Stimulated activated CD8-positive, alpha-beta memory T cell treated with anti-CD3 and anti-CD28 coated beads, Interleukin-12 subunit alpha, Interleukin-12 subunit beta, amount 100 ng/mL, for 4 hours (primary cell): ENCODE results near the gene COX8A.

Source experiments
- DNase-seq: peaks from one replicate; pipeline ENCODE4 v3.0.0-alpha.2; 2020; ENCODE audit warnings: low read depth

COX8A gene

DNA sequence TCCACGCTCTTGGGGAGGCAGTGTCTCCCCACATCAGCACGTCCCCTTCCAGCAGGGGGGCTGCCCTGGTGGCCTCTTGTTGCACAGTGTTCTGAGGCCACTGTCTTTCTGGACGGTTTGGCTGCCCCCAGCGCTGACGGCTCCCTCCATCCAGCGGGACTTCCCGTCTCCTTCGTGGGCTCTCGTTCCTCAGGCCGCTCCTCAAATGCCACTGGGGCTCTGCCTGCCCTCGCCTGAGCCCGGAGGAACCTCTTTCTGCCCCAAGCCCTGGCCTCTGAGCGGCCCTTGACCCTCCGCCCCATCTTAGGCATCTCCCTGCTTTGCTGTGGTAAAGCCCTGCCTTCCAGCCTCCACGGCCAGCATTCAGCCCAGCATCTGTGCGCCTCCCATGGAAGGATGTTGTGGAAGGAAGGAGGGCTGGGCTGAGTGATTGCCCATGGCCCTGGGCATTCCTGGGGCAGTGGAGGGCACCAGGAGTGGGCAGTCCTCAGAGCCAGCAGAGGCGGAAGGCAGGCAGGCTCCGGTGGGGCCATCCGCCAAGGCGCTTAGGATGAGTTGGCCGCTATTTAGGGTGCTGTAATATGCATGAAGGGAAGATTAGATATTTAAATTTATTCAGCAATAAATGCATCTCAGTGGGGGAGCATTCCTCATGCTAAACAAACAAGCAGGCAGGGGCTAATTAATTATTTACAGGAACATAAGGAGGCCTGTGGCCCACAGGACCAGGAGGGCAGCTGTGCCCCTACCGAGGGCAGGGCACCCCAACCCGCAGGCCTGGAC lies 29.6 kb downstream of the COX8A start:
- DNase-seq, result no peak

DNA sequence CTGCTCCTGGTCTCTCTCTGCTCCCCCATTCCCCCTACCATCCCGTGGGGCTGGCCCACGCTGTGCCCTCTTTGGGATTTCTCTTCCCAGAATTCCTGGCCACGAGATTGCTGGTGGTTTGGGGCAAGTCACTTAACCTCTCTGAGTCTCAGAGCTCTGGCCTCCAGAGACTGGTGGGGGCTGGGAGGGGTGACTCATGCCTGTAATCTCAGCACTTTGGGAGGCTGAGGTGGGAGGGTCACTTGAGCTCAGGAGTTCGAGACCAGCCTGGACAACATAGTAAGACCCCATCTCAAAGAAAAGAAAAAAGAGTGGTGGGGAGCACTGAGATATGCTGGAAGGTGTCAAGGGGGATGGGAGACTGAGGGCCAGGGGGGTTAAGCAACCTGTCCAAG lies 30.2 kb downstream of the COX8A start:
- DNase-seq, result no peak

DNA sequence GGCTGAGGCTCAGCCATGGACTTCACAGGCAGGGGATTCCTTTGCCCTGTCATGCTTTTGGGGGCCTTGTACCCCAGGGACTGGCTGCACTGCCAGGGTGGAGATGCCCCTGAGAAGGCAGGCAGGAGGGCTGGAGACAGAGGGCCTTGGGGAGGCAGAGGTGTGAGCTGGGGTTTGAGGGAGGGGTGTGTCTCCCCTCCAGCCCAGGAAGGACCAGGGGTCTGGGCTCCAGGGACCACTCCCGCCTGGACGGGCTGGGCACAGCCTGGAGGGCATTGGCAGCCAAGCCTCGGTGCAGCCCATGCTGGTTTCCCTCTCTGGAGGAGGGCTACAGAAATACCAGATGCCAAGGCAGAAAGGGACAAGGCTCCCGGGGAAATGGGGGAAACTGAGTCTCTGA lies 31.3 kb downstream of the COX8A start:
- DNase-seq, result no peak

DNA sequence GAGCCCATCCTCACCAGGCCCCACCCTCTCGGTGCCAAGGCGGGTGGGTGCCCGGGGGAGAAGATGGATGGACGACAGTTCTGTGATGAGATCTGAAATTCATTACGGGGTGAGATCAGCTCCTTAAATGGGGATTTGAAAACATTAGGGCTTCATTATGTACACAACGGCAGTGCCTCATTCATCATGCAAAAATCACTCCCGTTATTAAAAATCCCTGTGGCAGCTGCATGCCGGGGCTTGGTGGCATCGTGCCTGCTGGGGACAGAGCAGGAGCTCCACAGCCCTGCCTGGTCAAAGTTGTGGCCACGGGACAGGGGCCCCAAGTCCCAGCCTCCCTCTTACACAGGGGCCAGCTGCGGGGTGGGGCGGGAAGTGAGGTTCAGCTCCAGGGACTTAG lies 32.0 kb downstream of the COX8A start:
- no peak for DNase-seq

DNA sequence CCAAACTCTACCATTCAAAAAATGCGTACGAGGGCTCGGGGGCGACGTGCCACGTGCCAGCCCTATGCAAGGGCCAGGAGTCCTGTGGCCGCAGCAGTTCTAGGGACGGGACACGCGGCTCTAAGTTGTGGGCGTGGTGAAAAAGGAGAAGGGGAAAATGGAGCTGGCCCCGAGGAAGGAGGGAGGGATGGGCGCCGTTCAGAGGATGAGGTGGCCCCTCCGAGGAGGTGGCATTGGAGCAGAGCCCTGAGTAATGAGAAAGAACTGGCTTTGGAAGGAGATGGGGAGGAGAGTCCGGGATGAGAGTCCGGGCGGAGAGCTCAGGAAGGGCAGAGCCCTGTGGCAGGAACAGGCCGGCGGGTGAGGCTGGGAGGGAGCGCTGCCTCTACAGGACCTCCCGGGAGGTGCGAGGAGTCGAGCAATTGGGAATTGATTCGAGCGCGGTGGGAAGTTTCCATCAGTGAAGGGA lies 32.8 kb downstream of the COX8A start:
- no peak for DNase-seq

DNA sequence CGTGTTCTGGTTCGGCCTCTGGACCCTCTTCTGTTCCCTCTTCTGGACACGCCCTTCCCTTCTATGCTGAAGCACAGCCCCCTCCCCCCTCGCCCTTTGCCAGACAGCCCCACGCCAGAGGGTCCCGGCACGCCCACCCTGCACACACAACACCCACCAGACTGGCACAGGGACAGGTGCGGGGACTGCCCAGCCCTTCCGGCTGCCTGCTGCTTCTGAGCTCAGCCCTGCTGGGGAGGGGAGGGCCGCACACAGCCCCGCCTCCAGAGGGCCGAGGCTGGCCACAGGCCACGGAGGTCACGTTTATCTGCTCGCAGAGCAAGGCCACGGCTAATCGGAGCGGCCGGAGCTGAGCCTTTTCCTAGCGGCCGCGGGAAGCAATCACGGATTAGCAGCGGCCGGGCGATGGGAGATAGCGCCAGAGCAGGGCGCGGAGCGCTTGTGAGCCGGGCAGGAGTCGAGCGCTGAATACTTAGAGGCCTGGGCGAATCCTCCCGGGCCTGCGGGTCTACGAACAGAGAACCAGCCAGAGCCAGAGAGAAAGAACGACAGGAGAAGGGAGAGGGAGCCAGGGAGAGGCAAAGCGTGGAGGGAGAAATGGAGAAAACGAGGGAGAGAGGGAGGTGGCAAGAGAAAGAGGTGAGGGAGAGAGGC lies 33.3 kb downstream of the COX8A start:
- no peak for DNase-seq

DNA sequence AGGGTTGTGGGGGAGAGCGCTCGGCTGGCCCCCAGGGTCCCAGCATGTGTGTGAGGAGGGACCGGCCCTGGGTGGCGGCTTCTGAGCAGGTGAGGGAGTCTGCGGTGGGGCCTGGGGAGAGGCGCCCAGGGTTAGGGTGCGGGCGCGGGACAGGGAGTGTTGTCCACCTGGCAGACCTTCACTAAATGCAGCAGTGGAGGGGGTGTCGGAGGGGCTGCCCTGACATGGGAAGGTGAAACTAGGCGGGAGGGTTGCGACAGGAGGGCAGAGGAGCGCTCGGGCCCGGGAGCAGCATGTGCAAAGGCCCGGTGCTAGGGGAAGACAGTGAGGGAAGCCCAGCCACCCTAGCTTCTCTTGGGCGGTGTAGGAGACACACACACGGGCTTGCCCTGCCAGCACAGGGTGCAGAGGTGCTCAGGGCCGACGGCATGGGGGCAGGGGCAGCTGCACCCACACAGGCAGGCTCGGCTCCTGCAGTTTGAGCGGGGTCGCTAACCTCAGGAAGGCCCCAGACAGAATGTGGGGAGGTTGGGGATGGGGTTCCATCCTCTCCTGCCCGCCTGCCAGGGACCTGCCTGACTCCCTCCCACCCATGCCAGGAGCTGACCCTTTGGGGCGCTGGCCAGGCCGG lies 34.0 kb downstream of the COX8A start:
- no peak for DNase-seq

DNA sequence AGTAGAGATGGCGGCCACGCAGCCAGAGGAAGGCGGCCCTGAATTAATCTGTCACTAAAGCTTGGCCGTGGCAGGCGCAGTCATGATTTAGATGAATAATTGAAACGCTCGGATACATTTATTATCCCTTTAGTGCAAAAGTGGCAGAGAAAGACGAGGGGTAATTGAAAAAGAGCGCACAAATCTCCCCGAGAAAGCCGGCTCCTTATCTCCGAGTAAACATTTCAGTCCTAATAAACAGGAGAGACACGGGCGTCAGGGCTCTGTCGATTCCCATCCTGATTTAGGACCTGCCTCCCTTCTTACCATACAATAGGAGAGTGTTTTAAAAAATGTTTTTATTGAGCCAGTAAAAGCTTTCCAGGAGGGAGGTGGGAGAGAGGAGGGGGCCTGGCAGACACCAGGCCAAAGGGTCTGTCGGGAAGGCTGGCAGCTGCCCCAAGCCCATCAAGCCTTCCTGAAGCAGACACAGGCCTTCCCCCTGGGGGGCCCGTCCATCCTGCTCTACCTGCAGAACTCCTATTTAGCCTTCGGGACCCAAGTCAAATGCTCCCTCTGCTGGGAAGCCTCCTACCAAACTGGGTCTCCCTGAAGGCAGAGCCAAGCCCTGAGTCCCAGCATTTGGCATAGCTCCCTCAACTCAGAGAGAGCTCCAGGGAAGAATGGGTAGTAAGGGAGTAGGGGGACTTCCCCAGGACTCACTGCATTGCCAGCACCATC lies 34.7 kb downstream of the COX8A start:
- DNase-seq, result no peak

DNA sequence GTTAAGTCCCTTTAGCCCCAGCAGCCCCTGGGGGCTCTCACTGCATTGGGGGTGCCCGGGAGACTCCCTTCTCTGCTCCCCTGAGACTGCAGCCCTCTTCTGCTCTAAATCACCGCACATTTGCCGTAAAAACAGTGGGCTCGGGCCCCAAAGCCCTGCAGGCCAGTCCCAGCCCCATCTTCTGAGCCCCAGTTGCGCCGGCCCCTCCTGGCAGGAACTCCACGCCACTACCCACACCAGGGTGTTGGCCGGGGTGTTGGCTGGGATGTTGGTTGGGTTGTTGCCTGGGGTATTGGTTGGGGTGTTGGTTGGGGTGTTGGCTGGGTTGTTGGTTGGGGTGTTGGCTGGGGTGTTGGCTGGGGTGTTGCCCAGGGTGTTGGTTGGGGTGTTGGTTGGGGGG lies 35.3 kb downstream of the COX8A start:
- no peak for DNase-seq

DNA sequence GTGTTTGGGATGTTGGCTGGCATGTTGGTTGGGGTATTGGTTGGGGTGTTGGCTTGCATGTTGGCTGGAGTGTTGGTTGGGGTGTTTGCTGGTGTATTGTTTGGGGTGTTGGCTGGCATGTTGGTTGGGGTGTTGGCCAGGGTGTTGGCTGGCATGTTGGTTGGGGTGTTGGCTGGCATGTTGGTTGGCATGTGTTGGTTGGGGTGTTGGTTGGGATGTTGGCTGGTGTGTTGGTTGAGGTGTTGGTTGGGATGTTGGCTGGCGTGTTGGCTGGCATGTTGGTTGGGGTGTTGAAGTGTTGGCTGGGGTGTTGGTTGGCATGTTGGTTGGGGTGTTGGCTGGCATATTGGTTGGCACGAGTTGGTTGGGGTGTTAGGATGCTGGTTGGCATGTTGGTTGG lies 36.4 kb downstream of the COX8A start:
- no peak for DNase-seq

DNA sequence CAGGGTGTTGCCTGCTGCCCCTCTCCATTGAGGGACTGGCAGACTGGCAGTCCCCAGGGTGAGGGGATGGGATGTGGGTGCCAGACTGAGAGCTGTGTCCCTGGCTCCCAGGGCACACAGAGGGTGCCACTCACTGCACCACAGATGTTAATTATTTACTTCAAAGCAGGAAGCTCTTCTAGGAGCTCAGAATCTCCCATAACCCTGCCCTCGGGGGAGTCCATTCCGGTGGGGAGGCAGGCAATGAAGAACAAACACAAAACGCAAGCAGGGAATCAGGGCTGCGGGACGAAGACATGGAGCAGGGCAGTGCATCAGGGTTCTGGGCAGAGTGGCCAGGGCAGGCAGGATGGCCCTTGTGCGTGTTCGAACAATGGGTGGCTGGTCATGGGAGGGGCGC lies 37.0 kb downstream of the COX8A start:
- no peak for DNase-seq

DNA sequence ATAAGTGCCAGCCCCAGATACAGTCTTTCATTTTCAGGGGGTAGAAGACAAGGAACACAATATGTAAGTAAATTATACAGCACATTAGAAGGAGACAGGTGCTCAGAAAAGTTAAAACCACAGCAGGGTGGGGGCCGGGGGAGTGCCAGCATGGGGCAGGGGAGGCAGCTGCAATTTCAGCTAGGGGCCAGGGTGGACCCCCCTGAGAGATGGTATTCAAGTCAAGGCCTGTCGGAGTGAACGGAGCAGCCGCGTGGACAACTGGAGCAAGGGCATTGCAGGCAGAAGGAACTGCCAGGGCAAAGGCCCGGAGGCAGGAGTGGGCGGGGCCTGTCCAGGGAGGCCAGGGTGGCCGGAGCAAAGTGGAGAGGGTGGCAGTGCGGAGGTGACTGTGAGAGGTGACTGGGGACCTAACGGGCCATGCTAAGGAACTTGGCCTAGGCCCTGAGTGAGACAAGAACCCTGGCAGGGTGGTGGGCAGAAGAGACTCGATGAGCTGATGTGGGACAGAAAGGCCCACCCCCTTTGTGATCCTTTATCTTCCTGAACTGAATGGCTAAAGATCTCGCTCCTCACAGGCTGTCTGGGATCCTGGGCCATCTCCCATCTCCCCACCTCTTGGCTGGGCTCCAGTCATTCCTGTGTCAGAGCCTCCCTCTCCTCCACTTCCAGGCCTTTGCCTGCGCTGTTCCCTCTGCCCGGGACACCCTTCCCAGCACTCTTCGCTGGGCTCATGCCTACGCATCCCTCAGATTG lies 38.9 kb downstream of the COX8A start:
- no peak for DNase-seq

DNA sequence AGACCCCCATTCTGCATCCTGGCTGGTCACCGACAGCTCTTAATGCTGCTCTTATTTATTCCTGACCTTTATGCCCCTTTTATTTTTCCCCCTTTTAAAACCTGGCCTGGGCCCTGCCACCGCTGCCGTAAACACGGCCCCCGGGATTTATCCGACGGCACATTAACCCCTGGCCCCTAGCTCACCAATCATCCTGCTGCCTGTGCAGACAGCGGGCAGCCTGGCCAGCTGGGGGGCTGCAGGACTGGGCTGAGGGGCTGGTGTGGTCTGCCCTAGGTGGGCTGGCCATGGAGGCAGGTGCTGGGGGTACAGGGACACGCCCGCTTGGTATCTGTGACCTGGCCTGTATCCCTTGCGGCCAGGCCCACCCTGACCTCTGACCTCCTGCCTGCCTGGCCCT lies 39.9 kb downstream of the COX8A start:
- no peak for DNase-seq

DNA sequence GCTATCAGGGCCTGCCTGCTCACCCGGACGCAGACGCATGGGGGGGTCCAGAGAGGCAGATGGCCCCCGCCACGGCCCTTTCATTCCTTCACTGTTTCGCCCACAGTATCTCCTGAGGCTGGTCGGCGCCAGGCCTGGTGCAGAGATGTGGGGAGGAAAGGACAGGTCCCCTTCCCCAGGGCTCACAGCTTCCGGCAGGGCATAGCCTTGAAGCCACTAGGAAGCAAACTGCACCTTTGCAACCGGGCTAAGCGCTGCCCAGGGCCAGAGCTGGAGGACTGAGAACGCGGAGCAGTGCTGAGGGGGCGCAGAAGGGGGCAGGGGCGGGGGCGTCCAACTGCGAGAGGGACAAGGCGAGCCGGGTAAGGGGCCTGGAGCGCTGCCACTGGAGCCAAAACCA lies 41.1 kb downstream of the COX8A start:
- DNase-seq, result no peak

DNA sequence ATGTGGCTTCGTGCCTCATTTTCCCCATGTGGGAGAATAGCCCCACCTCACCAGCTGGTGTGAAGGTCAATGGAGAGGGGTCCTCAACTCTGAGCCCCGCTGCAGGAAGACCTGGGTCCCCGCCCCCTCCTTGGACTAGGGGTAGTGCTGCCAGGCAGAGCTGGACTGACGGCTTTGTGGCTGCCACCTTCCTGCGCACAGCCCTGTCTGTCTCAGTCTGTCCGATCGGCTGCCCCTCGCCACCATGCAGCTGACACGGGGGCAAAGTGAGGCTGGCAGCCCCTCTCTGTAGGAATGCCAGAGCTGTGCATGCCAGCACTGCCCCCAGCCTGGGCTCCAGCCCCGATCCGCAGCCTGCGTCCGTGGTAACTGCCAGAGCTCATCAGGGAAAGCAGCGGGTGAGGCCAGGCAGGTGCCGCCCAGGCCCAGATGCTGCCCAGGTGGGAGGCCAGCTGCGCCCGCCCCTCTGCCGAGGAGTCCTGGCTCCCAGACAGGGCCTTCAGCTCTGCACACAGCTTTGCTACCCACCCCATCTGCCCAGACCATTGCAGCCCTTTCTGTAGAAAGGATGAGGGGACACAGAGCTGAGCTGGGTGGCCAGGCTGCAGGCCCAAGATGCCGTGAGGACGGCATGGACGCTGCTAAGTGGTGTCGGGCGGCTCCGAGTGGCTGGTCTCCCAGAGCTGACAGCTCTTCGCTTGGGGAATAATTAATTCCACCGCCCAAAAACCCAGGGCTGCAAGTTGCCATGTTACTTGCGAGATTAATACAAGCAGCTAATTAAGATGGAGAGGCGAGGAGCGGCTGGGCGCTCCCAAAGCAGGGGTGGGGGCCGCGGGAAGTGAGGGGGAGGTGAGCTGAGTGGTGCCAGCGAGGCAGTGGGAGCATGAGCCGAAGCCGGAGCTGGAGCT lies 41.8 kb downstream of the COX8A start:
- DNase-seq, result no peak

DNA sequence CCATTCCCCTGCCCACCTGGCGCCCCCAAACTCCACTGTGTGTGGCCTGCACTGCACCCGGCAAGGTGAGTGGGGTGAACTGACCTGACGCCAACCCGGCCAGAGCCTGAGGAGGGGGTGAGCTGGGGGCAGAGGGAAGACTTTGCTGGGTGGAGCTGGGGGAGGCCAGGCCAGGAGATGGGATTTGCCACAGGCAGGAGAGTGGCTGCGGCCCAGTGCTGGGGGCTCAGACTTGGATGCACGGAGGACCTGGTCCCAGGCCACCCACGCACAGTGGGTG lies 43.5 kb downstream of the COX8A start:
- no peak for DNase-seq

DNA sequence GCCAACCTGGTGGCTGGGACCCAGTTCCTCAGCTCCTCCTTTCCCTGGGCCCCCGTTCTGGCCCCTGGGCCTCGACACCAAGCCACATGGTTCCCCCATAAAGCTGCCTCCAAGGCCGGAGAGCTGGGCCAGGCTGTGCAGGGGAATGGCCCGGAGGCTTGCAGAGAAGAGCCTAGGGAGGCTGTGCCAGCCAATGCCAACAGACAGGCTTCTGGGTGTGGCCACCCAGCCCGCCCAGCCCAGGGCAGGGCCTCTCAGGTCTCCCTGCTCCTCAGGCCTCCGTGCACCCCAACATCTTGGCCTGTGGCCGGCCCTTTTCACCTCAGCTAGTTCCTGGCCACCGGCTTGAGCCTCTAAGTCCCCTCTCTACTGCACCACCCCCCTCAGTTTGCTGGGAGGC lies 43.9 kb downstream of the COX8A start:
- no peak for DNase-seq

DNA sequence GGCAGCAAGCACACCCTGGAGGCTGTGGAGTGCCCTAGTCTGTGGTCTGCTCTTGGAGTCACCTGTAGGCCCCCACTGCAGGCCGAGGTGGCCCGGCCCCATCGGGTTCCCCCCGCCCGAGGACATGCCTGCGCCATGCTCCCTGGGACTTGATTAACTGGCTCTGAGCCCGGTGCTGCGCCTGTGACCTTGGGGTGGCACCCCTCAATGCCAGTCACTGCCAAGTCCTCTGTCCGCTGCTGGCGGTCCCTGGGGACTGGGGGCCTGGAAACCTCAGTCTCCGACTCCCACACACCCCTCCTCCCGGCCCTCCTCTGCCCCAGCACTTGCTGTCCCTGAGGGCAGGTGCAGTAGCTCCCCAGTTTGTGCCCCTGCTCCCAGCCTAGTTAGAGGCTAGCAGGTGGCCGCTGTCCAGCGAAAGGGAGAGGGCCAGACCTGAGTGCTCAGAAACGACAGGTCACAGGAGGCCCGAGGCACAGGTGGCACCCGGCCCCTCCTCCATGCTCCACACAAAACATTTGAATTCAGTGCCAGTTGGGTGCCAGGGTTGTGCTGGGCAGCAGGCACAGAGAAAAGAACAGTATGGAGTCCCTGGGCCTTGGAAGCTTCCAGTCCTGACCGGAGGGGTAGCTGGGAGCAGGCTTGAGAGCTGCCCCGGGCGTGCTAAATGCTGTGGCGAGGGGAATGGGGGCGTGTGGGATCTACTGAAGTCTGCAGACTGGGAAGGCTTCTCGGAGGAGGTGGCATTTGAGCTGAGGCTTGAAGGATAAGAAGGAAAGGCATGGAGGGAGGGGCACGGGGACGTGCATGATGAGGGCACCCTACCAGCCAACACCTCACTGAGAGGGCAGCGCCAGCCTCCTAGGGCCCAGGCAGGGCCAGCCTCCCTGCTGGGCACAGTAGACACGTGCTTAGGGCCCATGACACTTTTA lies 45.0 kb downstream of the COX8A start:
- DNase-seq, result no peak

DNA sequence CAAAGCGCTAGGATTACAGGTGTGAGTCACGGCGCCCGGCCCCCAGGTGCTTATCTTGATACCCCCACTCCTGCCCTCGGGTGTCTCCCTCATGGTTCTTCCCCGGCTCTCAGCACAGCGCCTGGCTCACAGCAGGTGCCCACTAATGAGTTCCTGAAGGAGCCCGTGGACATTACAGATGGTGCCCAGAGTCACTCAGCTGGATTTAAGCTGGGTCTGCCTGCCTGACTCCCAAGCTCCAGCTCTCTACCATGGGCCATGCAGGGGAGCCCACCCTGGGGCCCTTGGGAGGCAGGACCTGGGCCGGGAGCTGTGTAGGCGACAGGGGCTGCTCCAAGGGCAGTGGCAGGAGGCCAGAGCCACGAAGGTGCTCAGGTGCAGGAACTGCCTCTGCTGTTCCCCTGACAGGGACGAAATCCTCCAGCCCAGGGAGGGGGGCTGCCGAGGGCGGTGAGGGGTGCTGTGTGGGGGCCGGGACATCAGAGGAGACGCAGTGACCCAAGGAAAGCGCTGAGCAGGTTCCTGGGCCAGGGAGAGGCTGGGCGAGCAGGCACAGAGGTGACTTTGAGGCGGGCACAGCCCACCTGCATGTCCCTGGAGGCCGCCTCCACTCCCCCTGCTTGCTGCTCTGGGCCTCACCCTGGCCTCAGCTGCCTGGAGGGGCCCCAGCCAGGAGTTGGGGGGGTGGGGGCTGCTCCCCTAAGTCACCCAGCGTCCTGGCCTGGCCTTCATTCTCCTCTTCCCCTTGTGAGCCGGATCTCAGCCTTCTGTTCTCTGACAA lies 46.7 kb downstream of the COX8A start:
- DNase-seq, result no peak
